Measurements from ENCODE around the gene FAM234B.

Gene FAM234B, protein sequence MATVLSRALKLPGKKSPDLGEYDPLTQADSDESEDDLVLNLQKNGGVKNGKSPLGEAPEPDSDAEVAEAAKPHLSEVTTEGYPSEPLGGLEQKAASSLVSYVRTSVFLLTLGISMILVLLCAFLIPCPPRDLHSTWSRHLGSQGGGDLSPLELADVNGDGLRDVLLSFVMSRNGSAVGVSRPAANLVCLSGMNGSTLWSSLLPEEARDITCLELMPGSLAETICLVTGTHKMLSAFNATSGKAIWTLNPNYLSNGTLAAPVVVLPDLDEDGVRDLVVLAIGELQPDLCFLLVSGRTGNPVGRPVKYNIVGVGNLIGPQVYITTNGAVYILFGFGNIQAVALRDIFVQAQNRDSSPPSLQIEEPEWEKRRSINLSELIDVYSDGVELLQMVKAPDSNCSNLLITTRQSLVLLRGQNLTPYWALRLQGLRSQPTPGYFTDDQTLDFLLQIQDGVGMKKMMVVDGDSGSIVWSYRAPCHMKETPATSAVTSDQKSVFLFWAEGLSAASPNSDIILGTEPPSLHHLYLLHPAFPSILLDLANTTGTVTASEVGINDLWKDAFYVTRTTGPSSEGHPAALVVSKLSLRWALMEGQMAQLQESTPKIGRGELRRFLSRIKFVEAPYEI

GRCh38 chr12:13044002-13044905 is at the start of gene FAM234B:
Gene FAM234B, plus strand, starts transcription at chr12:13044381. Its CDS starts 23 bp downstream, at chr12:13044404.
- DNase-seq (ENCODE audit: low spot score) = peak; percentile 86

GRCh38 chr12:12995088-12995487 is 49.1 kb upstream of the FAM234B start:
- DNase-seq (ENCODE audit: low spot score) = no peak

DNA sequence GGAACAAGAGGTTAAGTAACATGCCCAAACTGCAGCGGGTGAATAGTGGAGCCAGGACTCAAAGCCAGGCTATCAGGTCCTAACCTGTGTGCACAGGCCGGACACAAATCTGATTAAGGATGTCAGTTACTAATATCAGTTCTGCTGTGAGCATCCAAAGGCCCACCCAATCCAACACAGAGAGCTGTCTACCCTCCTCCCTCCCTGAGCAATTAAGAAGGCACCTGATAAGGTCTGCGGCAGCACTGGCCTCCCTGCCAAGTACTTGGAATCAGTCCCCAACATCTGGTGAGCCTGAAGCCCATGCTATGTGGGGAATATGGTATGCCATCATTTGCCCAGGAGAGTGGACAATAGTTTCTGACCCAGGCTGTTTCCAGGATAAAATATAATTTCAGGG is 48.0 kb upstream of the FAM234B start:
- no peak for DNase-seq (ENCODE audit: low spot score)

DNA sequence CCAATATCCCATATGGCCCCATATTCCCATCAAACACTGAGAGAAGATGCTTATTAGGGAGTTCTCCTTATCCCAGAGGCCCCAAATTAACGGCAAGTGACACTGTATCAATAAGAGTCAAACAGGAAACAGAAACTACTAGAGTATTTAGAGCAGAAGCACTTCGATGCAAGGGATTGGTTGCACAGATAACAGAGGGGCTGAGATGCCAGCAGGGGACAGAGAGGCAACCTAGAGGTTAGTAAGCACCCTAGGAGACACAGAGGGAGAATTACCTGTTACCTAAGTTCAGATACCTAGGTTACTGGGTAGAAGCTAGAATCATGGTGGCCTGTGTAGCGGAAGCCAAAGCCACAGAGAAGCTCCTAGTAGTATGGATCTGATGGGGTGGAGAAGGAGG is 47.0 kb upstream of the FAM234B start:
- no peak for DNase-seq (ENCODE audit: low spot score)

DNA sequence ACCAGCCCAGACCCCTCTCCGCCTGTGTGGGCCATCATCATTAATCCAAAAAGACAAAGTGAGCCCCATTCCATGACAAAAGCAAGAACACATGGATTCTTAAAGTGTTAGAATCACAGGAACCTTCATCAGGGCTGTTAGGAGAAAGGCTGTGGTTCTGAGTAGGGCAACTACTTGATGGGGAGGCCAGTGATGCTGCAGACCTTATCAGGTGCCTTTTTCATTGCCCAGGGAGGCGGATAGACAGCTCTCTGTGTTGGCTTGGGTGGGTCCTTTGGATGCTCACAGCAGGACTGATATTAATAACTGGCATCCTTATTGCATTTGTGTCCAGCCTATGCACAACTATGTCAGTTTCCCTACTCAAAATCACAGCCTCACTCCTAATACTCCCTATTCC is 46.4 kb upstream of the FAM234B start:
- DNase-seq (ENCODE audit: low spot score) = no peak

DNA sequence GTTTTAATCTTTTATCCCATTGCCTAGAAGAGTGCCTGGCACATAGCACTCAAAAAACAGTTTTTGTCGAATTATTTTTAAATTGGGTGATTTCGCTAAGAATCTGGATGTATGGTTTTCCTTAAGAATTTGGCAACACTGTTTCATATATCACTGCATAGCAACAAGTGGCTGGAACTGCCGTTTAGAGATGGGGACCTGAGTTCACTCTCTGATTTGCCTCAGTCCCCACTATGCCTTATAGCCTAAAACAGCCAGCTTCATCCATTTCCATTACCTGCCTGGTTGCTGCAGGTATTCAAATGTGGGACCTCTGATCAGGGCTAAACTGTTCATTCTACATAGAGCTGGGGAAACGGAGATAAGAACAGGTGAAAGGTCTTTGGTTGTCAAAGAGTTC is 45.9 kb upstream of the FAM234B start:
- no peak for DNase-seq (ENCODE audit: low spot score)

- no peak for DNase-seq (ENCODE audit: low spot score)
Observed at GRCh38 chr12:12999271-12999958, 44.8 kb upstream of the FAM234B start.

DNA sequence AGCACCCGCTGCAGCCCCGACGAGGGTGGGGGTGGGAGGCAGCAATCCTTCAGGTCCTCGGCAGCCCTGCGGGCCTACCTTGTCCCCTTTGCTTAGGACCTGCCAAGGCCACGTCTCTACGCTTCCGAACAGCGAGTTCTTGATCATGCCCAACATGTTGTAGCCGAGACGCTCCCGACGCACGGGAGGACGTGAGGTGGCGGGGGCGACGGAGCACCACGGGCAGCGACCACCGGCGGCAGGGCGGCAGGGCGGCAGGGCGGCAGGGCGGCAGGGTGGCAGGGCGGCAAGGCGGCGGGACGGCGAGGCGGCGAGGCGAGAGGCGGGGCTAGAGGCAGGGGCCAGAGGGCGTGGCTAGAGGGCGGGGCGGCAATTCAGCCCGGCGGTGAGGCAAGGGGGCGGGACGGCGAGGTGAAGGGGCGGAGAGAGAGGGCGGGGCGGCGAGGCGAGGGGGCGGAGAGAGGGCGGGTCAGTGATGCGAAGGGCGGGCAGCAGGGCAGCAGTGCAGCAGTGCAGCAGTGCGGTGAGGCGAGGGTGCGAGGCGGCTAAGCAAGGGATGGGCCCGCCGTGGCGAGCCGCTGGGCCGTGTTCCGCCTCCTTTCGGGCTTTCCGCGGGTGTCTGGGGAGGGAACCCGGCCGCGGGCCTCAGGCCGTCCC is 44.1 kb upstream of the FAM234B start, which contains the start of gene HEBP1:
HEBP1 (minus strand) TSS at position 307 of the 657 bp plus-strand sequence; CDS start at position 156, 151 bp downstream.
- DNase-seq (ENCODE audit: low spot score) = peak; percentile 99

GRCh38 chr12:13000616-13000924 is 43.6 kb upstream of the FAM234B start:
- no peak for DNase-seq (ENCODE audit: low spot score)

- DNase-seq (ENCODE audit: low spot score) = peak; percentile 80
Observed at GRCh38 chr12:13000925-13001774, 43.0 kb upstream of the FAM234B start.

DNA sequence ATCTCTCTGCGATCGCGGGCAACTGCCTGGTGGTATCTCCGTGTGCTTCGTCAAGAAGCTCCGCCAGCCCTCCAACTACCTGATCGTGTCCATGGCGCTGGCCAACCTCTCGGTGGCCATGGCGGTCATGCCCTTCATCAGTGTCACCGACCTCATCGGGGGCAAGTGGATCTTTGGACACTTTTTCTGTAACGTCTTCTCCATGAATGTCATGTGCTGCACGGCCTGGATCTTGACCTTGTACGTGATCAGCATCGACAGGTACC is 42.5 kb upstream of the FAM234B start:
- no peak for DNase-seq (ENCODE audit: low spot score)

- DNase-seq (ENCODE audit: low spot score) = no peak
Observed at GRCh38 chr12:13002301-13003097, 41.7 kb upstream of the FAM234B start.

DNA sequence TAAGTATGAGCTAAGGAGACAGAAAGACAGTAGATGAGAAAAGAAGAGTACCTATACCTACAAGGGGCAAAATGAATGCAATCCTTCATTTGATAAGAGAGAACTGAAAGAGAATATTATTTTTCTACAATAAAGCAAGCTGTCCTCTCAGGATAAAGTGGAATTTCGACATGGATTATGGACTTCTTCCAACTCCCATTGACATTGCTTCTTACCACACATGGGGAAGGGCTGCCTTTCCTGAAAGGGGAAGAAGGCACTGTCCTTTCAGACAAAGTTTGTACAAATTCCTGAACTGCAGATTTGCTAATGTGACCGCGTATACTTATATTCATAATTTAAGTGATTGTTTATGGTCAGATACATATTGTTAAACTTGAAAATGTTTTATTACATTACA is 39.8 kb upstream of the FAM234B start:
- no peak for DNase-seq (ENCODE audit: low spot score)

GRCh38 chr12:13004986-13005385 is 39.2 kb upstream of the FAM234B start:
- no peak for DNase-seq (ENCODE audit: low spot score)

DNA sequence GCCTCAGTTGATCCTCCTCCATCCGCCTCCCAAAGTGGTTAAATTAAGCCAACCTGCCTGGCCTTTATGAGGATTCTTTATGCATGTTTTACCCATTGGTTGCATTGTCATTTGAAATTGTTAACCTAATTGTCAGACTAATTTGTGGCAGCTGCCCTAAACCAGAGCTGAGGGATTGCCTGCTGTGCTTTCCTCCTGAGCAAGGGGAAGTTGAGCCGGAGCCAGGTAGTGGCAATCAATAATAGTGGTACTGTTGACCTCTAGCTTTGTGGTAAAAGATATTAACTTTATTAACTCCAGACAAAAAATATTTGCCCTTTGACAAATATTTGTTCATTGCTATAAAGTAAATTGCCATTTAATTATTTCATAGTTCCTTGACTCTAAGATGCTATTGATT is 38.5 kb upstream of the FAM234B start:
- DNase-seq (ENCODE audit: low spot score) = no peak

DNA sequence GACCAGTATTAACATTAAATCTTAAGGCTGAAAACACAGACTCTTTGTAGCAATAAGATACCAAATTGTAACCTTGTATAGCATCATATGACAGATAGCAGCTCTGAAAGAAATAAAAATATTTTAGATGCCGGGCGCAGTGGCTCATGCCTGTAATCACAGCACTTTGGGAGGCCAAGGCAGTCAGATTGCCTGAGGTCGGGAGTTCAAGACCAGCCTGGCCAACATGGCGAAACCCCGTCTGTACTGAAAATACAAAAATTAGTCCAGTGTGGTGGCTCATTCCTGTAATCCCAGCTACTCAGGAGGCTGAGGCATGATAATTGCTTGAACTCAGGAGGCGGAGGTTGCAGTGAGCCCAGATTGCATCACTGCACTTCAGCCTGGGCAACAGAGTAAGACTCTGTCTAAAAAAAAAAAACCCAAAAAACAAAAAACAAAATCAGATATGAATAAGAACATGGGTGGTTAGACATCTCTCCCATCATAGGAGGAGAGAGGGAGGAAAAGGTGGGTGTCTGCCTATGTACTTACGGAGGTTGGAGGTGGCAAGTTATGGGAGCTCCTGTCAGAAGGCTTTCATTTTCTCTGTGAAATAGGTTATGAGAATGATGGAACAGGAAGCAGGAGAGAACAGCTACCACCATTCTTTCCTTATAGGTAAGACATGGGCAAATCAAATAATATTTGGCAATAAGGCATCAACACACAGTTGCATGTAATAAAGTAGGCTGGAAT is 36.5 kb upstream of the FAM234B start:
- DNase-seq (ENCODE audit: low spot score) = no peak

- DNase-seq (ENCODE audit: low spot score) = no peak
Observed at GRCh38 chr12:13008741-13009380, 35.3 kb upstream of the FAM234B start.

DNA sequence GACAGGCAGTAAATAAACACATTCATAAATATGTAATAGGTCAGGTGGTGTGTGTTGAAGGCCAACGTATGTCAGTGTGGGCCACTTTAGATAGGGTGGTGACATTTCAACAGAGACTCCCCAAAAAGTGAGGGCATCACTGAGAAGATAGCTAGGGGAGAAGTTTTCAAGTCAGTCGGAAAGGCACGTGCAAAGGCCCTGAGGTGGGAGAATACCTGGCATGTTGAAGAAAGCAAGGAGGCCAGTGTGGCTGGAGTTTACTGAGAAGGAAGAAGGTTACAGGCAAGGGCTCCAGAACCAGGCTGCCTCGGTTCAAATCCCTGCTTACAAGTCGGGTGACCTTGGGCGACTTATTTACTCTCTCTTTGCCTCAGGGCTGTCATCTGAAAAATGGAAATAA is 33.1 kb upstream of the FAM234B start:
- no peak for DNase-seq (ENCODE audit: low spot score)

GRCh38 chr12:13022851-13023271 is 21.3 kb upstream of the FAM234B start:
- no peak for DNase-seq (ENCODE audit: low spot score)
